ENCODE results near the gene TMEM74B.

- TF ChIP-seq MXD4 (CRISPR knock-in tag; IDR thresholded peaks at IDR 0.05; ENCODE audit: borderline replicate concordance) (no peak), FOXP1 (CRISPR knock-in tag; IDR thresholded peaks at IDR 0.05; ENCODE audit: borderline replicate concordance) (no peak), ZNF512 (CRISPR knock-in tag; IDR thresholded peaks at IDR 0.05; ENCODE audit: borderline replicate concordance) (no peak), JAZF1 (CRISPR knock-in tag; IDR thresholded peaks at IDR 0.05) (no peak), ZNF416 (CRISPR knock-in tag; IDR thresholded peaks at IDR 0.05) (no peak), JUN (CRISPR knock-in tag; IDR thresholded peaks at IDR 0.05) (no peak), KAT7 (CRISPR knock-in tag; IDR thresholded peaks at IDR 0.05; ENCODE audit: borderline replicate concordance) (no peak), E2F4 (CRISPR knock-in tag; IDR thresholded peaks at IDR 0.05; ENCODE audit: borderline replicate concordance, low read depth) (no peak), TP53 (CRISPR knock-in tag; IDR thresholded peaks at IDR 0.05) (no peak), ATF3 (CRISPR knock-in tag; conservative IDR thresholded peaks at IDR 0.05) (no peak)
- TF ChIP-seq, protein P1, sequence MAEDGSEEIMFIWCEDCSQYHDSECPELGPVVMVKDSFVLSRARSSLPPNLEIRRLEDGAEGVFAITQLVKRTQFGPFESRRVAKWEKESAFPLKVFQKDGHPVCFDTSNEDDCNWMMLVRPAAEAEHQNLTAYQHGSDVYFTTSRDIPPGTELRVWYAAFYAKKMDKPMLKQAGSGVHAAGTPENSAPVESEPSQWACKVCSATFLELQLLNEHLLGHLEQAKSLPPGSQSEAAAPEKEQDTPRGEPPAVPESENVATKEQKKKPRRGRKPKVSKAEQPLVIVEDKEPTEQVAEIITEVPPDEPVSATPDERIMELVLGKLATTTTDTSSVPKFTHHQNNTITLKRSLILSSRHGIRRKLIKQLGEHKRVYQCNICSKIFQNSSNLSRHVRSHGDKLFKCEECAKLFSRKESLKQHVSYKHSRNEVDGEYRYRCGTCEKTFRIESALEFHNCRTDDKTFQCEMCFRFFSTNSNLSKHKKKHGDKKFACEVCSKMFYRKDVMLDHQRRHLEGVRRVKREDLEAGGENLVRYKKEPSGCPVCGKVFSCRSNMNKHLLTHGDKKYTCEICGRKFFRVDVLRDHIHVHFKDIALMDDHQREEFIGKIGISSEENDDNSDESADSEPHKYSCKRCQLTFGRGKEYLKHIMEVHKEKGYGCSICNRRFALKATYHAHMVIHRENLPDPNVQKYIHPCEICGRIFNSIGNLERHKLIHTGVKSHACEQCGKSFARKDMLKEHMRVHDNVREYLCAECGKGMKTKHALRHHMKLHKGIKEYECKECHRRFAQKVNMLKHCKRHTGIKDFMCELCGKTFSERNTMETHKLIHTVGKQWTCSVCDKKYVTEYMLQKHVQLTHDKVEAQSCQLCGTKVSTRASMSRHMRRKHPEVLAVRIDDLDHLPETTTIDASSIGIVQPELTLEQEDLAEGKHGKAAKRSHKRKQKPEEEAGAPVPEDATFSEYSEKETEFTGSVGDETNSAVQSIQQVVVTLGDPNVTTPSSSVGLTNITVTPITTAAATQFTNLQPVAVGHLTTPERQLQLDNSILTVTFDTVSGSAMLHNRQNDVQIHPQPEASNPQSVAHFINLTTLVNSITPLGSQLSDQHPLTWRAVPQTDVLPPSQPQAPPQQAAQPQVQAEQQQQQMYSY (CRISPR knock-in tag; IDR thresholded peaks at IDR 0.05) = no peak
- TF ChIP-seq, protein P2, sequence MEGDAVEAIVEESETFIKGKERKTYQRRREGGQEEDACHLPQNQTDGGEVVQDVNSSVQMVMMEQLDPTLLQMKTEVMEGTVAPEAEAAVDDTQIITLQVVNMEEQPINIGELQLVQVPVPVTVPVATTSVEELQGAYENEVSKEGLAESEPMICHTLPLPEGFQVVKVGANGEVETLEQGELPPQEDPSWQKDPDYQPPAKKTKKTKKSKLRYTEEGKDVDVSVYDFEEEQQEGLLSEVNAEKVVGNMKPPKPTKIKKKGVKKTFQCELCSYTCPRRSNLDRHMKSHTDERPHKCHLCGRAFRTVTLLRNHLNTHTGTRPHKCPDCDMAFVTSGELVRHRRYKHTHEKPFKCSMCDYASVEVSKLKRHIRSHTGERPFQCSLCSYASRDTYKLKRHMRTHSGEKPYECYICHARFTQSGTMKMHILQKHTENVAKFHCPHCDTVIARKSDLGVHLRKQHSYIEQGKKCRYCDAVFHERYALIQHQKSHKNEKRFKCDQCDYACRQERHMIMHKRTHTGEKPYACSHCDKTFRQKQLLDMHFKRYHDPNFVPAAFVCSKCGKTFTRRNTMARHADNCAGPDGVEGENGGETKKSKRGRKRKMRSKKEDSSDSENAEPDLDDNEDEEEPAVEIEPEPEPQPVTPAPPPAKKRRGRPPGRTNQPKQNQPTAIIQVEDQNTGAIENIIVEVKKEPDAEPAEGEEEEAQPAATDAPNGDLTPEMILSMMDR (IDR thresholded peaks at IDR 0.05) = no peak
- TF ChIP-seq, protein P3, sequence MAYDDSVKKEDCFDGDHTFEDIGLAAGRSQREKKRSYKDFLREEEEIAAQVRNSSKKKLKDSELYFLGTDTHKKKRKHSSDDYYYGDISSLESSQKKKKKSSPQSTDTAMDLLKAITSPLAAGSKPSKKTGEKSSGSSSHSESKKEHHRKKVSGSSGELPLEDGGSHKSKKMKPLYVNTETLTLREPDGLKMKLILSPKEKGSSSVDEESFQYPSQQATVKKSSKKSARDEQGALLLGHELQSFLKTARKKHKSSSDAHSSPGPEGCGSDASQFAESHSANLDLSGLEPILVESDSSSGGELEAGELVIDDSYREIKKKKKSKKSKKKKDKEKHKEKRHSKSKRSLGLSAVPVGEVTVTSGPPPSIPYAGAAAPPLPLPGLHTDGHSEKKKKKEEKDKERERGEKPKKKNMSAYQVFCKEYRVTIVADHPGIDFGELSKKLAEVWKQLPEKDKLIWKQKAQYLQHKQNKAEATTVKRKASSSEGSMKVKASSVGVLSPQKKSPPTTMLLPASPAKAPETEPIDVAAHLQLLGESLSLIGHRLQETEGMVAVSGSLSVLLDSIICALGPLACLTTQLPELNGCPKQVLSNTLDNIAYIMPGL (CRISPR knock-in tag; IDR thresholded peaks at IDR 0.05) = no peak
- TF ChIP-seq, protein P4, sequence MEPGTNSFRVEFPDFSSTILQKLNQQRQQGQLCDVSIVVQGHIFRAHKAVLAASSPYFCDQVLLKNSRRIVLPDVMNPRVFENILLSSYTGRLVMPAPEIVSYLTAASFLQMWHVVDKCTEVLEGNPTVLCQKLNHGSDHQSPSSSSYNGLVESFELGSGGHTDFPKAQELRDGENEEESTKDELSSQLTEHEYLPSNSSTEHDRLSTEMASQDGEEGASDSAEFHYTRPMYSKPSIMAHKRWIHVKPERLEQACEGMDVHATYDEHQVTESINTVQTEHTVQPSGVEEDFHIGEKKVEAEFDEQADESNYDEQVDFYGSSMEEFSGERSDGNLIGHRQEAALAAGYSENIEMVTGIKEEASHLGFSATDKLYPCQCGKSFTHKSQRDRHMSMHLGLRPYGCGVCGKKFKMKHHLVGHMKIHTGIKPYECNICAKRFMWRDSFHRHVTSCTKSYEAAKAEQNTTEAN (CRISPR knock-in tag; IDR thresholded peaks at IDR 0.05) = no peak
Observed at GRCh38 chr20:1229541-1229940, 44.8 kb upstream of the TMEM74B start.

Measured in WTC11 (cell line).